DOHH2 (cell line): Measurements from ENCODE around the gene GNAT1.
"Not testable (repeated sequence)": the region's sequence is repeated elsewhere in the genome, so short reads cannot be mapped to it uniquely, and the experiment has no call there.

Experiments
- H3F3A ChIP-seq: fragments of 200-600 bp; sonication (generic), shearing (Covaris generic); 2 replicates; pipeline ENCODE4 v1.6.0; 2016; ENCODE audit warnings: antibody characterized with exemption, mild to moderate bottlenecking; ENCODE audit not compliant: control insufficient read depth, insufficient read depth
- H3K27ac ChIP-seq: fragments of 200-600 bp; sonication (generic); 2 replicates; pipeline ENCODE4 v1.5.1; 2014; ENCODE audit warnings: low read depth, mild to moderate bottlenecking, low read length, moderate library complexity
- H3K27me3 ChIP-seq: fragments of 200-600 bp; sonication (generic); 2 replicates; pipeline ENCODE4 v1.6.1; 2014; ENCODE audit warnings: mild to moderate bottlenecking, low read length, mixed read lengths; ENCODE audit not compliant: control insufficient read depth
- H3K36me3 ChIP-seq: fragments of 200-600 bp; sonication (generic); 2 replicates; pipeline ENCODE4 v1.6.1; 2014; ENCODE audit warnings: mild to moderate bottlenecking, low read length, moderate library complexity, mixed read lengths; ENCODE audit not compliant: control insufficient read depth
- H3K4me1 ChIP-seq: fragments of 200-600 bp; sonication (generic); 2 replicates; pipeline ENCODE4 v1.6.1; 2014; ENCODE audit warnings: mild to moderate bottlenecking, low read length, mixed read lengths; ENCODE audit not compliant: control insufficient read depth
- H3K4me2 ChIP-seq: fragments of 200-600 bp; sonication (generic); 2 replicates; pipeline ENCODE4 v1.6.0; 2014; ENCODE audit warnings: mild to moderate bottlenecking, low read length, moderate library complexity
- H3K4me3 ChIP-seq: fragments of 200-600 bp; sonication (generic); 2 replicates; pipeline ENCODE4 v1.5.1; 2014; ENCODE audit warnings: mild to moderate bottlenecking, low read length, mixed read lengths
- H3K79me2 ChIP-seq: fragments of 200-600 bp; sonication (generic); 2 replicates; pipeline ENCODE4 v1.6.1; 2014; ENCODE audit warnings: mild to moderate bottlenecking, low read length, mixed read lengths; ENCODE audit not compliant: control insufficient read depth
- H3K9me2 ChIP-seq: fragments of 200-600 bp; sonication (generic); replicated peaks from 2 replicates; pipeline ENCODE4 v1.6.1; 2014; ENCODE audit warnings: mild to moderate bottlenecking, low read length, mixed read lengths; ENCODE audit not compliant: control insufficient read depth
- H3K9me3 ChIP-seq: fragments of 200-600 bp; sonication (generic); 2 replicates; pipeline ENCODE4 v1.6.1; 2014; ENCODE audit warnings: antibody characterized with exemption, low read length, mixed read lengths; ENCODE audit not compliant: control insufficient read depth, insufficient read depth
- H4K20me1 ChIP-seq: fragments of 200-600 bp; sonication (generic); 2 replicates; pipeline ENCODE4 v1.6.0; 2014; ENCODE audit warnings: low read depth, mild to moderate bottlenecking, antibody characterized with exemption, low read length, moderate library complexity; ENCODE audit not compliant: control insufficient read depth, insufficient read depth
- EZH2phosphoT487 ChIP-seq: fragments of 200-600 bp; sonication (generic); IDR thresholded peaks from 2 replicates; pipeline ENCODE4 v1.6.1; 2017; ENCODE audit warnings: borderline replicate concordance, mild to moderate bottlenecking, antibody characterized with exemption, low read length, moderate library complexity, mixed read lengths
- TF ChIP-seq, protein P1 (sequence below): fragments of 200-600 bp; sonication (generic); IDR thresholded peaks from one replicate; pipeline ENCODE4 v1.5.1; 2014; ENCODE audit warnings: antibody characterized with exemption, mild to moderate bottlenecking, low read depth, low read length; ENCODE audit not compliant: poor library complexity, severe bottlenecking

GNAT1 gene

DNA sequence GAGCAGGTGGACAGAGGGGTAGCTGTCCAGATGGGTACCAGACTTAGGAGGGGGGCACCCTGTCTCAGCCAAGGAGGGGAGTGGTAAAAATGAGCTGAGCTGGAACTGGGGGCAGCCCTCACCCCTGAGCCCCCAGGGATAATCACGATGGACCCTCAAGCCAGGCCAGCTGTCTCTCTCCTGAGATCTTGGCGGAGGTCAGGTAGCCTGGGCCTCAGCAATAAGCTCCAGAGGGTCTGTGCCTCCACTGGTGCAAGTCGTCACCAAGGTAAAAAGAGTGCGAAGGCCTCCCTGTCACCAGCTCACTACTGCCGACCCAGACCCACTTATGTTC, 18.7 kb downstream of the GNAT1 start:
- Histone ChIP-seq H4K20me1 (0 out of 2 replicates have a peak, but pooled peaks cover 3% of the 10 kb centered on the region), H3K4me1 (0 out of 2 replicates have a peak, but pooled peaks cover 3% of the 10 kb centered on the region), H3F3A (no peaks in the 10 kb centered on the region), H3K4me3 (no peak overlapping the region), H3K27me3 (peaks cover 30% of the 10 kb centered on the region), H3K9me2 (no peaks in the 10 kb centered on the region), H3K4me2 (no peak overlapping the region), H3K79me2 (no peaks in the 10 kb centered on the region), H3K36me3 (no peaks in the 10 kb centered on the region), H3K27ac (no peak overlapping the region), H3K9me3 (no peaks in the 10 kb centered on the region)
- TF ChIP-seq, protein P1, sequence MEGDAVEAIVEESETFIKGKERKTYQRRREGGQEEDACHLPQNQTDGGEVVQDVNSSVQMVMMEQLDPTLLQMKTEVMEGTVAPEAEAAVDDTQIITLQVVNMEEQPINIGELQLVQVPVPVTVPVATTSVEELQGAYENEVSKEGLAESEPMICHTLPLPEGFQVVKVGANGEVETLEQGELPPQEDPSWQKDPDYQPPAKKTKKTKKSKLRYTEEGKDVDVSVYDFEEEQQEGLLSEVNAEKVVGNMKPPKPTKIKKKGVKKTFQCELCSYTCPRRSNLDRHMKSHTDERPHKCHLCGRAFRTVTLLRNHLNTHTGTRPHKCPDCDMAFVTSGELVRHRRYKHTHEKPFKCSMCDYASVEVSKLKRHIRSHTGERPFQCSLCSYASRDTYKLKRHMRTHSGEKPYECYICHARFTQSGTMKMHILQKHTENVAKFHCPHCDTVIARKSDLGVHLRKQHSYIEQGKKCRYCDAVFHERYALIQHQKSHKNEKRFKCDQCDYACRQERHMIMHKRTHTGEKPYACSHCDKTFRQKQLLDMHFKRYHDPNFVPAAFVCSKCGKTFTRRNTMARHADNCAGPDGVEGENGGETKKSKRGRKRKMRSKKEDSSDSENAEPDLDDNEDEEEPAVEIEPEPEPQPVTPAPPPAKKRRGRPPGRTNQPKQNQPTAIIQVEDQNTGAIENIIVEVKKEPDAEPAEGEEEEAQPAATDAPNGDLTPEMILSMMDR, result no peak
- no peak for TF ChIP-seq EZH2phosphoT487

DNA sequence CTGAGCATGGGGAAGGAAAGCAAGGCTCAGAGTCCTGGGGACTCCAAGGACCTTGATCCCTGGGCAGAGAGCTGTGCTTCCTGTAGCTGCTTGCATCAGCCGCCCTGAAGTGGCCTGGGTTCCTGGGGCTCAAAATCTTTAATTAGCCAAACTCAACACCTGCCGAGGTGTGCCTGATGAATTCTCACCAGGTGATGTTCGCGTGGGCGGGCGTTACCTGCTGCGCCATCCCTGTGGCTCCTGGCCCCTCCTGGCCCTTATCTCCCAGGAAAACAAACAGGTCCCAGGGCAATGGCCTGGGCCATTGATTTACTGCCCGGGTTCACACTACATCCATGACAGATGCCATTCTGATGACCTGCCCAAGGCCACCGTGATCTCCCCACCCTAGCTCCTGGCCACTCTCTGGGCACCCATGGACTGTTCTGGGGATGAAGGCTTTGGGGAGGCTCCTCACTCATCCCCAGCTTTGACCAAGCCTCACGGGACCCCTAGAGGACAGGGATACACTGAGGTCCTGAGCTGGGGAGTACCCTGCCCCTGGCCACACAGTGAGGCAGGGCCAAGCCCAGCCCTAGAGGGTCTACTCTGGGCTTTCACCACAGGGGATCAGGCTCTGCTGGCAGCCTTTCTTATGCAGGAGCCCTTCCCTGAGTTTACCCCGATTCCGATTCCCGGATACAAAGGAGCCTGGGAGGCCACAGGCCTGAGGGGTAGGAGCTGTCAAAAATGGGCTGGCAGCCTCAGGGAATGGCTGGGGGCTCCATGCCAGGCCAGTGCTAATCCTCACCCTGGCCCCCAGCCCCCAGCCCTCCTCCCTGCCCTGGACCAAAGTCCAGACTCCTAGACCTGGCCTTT, 19.3 kb downstream of the GNAT1 start:
- no peak overlapping the region for H3K27ac ChIP-seq

DNA sequence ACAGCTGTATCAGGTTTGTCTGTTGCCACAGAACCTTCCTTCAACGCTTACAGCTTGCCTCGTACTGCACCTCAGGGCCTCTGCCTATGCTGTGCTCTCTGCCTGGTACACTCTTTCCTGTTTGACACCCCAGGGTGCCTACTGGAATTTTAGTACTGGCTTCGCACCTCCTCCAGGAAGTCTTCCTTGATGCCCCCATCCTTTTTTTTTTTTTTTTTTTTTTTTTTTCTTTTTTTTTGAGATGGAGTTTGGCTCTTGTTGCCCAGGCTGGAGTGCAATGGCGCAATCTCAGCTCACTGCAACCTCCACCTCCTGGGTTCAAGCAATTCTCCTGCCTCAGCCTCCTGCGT, 19.9 kb downstream of the GNAT1 start:
- not testable (repeated sequence) for H3K4me3 ChIP-seq, H3K36me3 ChIP-seq, H3K79me2 ChIP-seq, H4K20me1 ChIP-seq, H3K27ac ChIP-seq, H3K9me3 ChIP-seq, H3F3A ChIP-seq, H3K4me2 ChIP-seq, H3K9me2 ChIP-seq, H3K4me1 ChIP-seq
- H3K27me3 ChIP-seq, result peaks cover 18% of the 10 kb centered on the region

More for the DNA sequence above, 19.3 kb downstream of the GNAT1 start:
- no peaks in the 10 kb centered on the region for H3K79me2 ChIP-seq
- H3F3A ChIP-seq, result no peaks in the 10 kb centered on the region
- H3K4me2 ChIP-seq, result no peak overlapping the region
- no peaks in the 10 kb centered on the region for H3K4me1 ChIP-seq
- H3K36me3 ChIP-seq, result no peaks in the 10 kb centered on the region
- peaks cover 24% of the 10 kb centered on the region for H3K27me3 ChIP-seq
- H3K9me3 ChIP-seq, result no peaks in the 10 kb centered on the region
- 0 out of 2 replicates have a peak, but pooled peaks cover 3% of the 10 kb centered on the region for H4K20me1 ChIP-seq
- no peak overlapping the region for H3K4me3 ChIP-seq
- TF ChIP-seq, protein P1, result no peak
- TF ChIP-seq EZH2phosphoT487, result no peak
- no peaks in the 10 kb centered on the region for H3K9me2 ChIP-seq

DNA sequence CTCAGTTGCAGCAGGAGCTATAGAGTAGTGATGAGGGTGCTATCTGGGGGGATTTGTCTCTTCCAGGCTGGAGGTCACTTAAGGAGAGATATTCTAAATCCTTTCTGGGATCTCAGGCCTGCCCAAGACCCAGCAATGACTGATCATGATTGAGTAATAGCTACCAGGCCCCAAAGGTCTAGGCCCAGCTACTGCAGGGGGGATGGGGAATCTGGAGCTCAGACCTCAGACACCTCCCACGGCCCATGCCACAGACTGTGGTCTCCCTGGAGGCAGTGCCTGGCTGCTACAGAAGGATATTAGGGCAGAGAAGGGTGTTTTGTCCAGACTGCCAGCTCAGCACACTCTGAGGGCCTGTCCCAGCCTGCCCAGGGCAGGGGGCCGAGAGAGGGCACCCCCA, 20.5 kb downstream of the GNAT1 start:
- Histone ChIP-seq H3K79me2 (no peaks in the 10 kb centered on the region), H3K9me3 (no peaks in the 10 kb centered on the region), H3K4me2 (no peak overlapping the region), H3K27me3 (peaks cover 12% of the 10 kb centered on the region), H3K27ac (no peak overlapping the region), H4K20me1 (0 out of 2 replicates have a peak, but pooled peaks cover 3% of the 10 kb centered on the region), H3K36me3 (no peaks in the 10 kb centered on the region), H3K9me2 (no peaks in the 10 kb centered on the region), H3K4me1 (no peaks in the 10 kb centered on the region), H3F3A (no peaks in the 10 kb centered on the region), H3K4me3 (no peak overlapping the region)
- no peak for TF ChIP-seq EZH2phosphoT487
- TF ChIP-seq, protein P1, result no peak
